H1 (cell line): Measurements from ENCODE around the gene PDZRN3.

Experiments used
- HDAC6 ChIP-seq: IDR thresholded peaks from one replicate; pipeline ENCODE4 v1.7.1; 2012; ENCODE audit warnings: low read depth, mild to moderate bottlenecking, inconsistent platforms, low read length, moderate library complexity
- TF ChIP-seq, protein P1 (sequence below), 3 experiments: IDR thresholded peaks; 1 replicate in 2 of 3; 2 replicates in 1 of 3; pipeline versions ENCODE4 v1.5.1 to v1.6.1; 2011; ENCODE audit warnings: low read length in 3 of 3, mild to moderate bottlenecking in 3 of 3, inconsistent platforms in 2 of 3, low read depth in 1 of 3, moderate library complexity in 1 of 3; ENCODE audit not compliant: insufficient read depth in 1 of 3; ENCODE audit errors: control extremely low read depth in 1 of 3

GRCh38 chr3:73513260-73513659 is 111.5 kb downstream of the PDZRN3 start:
- TF ChIP-seq HDAC6, result no peak
- TF ChIP-seq, protein P1, sequence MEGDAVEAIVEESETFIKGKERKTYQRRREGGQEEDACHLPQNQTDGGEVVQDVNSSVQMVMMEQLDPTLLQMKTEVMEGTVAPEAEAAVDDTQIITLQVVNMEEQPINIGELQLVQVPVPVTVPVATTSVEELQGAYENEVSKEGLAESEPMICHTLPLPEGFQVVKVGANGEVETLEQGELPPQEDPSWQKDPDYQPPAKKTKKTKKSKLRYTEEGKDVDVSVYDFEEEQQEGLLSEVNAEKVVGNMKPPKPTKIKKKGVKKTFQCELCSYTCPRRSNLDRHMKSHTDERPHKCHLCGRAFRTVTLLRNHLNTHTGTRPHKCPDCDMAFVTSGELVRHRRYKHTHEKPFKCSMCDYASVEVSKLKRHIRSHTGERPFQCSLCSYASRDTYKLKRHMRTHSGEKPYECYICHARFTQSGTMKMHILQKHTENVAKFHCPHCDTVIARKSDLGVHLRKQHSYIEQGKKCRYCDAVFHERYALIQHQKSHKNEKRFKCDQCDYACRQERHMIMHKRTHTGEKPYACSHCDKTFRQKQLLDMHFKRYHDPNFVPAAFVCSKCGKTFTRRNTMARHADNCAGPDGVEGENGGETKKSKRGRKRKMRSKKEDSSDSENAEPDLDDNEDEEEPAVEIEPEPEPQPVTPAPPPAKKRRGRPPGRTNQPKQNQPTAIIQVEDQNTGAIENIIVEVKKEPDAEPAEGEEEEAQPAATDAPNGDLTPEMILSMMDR (IDR thresholded peaks at IDR 0.05; ENCODE audit: control extremely low read depth in 1 of 3, insufficient read depth in 1 of 3, low read depth in 1 of 3, low read length in 3 of 3), result no peak
